Activated naive CD8-positive, alpha-beta T cell treated with anti-CD3 and anti-CD28 coated beads, Interleukin-2, amount 10 ng/mL, durations not matched to agents 7 days and 5 days (primary cell): ENCODE data around the gene SLC6A9. TPM values are rescaled to one million over a fixed set of nuclear protein-coding genes. Genes with fewer than 3 reads are reported as not detected.
A peak's percentile ranks its signal among the peaks of the same experiment; 100 is the strongest.

Experiments
- ATAC-seq: fragments of 150-1000 bp; cut with Tn5 transposase; one replicate; pipeline ENCODE4 v1.10.0; 2021; ENCODE audit warnings: low read depth, moderate library complexity
- POLR2A ChIA-PET: fragments of 350-600 bp; sonication (Branson Sonifier 250); formaldehyde crosslinking; loops from one replicate; lab custom pipeline; 2021; ENCODE audit warnings: antibody characterized with exemption; lab: Charles Lee
- DNase-seq: peaks from one replicate; pipeline ENCODE4 v3.0.0; 2021
- H3K27ac Mint-ChIP-seq: one replicate; pipeline ENCODE4 v1.8.0; 2022; ENCODE audit warnings: mild to moderate bottlenecking, mixed read lengths
- H3K27me3 Mint-ChIP-seq: one replicate; pipeline ENCODE4 v1.8.0; 2022; ENCODE audit warnings: mild to moderate bottlenecking, moderate library complexity, mixed read lengths
- H3K36me3 Mint-ChIP-seq: one replicate; pipeline ENCODE4 v1.8.0; 2021; ENCODE audit warnings: mild to moderate bottlenecking, mixed read lengths
- H3K4me1 Mint-ChIP-seq: one replicate; pipeline ENCODE4 v1.8.0; 2021; ENCODE audit warnings: mixed read lengths
- H3K4me3 Mint-ChIP-seq: one replicate; pipeline ENCODE4 v1.8.0; 2022; ENCODE audit warnings: mild to moderate bottlenecking, moderate library complexity, mixed read lengths
- H3K9me3 Mint-ChIP-seq: one replicate; pipeline ENCODE4 v1.8.0; 2021; ENCODE audit warnings: mixed read lengths
- total RNA-seq, 2 experiments: library from RNA; stranded (reverse); gene quantifications; one replicate each; pipeline ENCODE4 v1.2.3, GENCODE V29; 2021

SLC6A9 gene
- total RNA-seq, 2 experiments from 2014 or later = 1.9 to 3.0 TPM

DNA sequence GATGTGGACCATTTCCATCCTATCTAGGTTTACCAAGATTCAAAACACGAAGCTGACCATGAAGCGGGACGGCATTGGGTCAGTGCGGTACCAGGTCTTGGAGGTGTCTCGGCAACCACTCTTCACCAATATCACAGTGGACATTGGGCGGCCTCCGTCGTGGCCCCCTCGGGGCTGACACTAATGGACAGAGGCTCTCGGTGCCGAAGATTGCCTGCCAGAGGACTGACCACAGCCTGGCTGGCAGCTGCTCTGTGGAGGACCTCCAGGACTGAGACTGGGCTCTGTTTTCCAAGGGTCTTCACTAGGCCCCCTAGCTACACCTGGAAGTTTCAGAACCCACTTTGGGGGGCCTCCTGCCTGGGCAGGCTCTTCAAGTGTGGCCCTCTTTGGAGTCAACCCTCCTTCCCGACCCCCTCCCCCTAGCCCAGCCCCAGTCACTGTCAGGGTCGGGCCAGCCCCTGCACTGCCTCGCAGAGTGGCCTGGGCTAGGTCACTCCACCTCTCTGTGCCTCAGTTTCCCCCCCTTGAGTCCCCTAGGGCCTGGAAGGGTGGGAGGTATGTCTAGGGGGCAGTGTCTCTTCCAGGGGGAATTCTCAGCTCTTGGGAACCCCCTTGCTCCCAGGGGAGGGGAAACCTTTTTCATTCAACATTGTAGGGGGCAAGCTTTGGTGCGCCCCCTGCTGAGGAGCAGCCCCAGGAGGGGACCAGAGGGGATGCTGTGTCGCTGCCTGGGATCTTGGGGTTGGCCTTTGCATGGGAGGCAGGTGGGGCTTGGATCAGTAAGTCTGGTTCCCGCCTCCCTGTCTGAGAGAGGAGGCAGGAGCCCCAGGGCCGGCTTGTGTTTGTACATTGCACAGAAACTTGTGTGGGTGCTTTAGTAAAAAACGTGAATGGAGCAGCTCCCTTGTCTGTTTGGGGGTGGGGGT is 40.7 kb downstream of the SLC6A9 start:
- H3K27me3 Mint-ChIP-seq = no peaks in the 10 kb centered on the region
- peaks cover 13% of the 10 kb centered on the region for H3K4me1 Mint-ChIP-seq
- no peak overlapping the region for H3K27ac Mint-ChIP-seq
- H3K4me3 Mint-ChIP-seq = peak overlapping the region; percentile 91
- H3K36me3 Mint-ChIP-seq = peaks cover 2% of the 10 kb centered on the region
- ATAC-seq (no peak), DNase-seq (no peak)
- POLR2A ChIA-PET = interaction anchor here (0.9 to 3.5 kb wide), 2 partner anchors 15 to 18 kb away, joined by 3 to 13 read pairs; partner anchors contain the start of gene ATP6V0B
- H3K9me3 Mint-ChIP-seq = no peaks in the 10 kb centered on the region

DNA sequence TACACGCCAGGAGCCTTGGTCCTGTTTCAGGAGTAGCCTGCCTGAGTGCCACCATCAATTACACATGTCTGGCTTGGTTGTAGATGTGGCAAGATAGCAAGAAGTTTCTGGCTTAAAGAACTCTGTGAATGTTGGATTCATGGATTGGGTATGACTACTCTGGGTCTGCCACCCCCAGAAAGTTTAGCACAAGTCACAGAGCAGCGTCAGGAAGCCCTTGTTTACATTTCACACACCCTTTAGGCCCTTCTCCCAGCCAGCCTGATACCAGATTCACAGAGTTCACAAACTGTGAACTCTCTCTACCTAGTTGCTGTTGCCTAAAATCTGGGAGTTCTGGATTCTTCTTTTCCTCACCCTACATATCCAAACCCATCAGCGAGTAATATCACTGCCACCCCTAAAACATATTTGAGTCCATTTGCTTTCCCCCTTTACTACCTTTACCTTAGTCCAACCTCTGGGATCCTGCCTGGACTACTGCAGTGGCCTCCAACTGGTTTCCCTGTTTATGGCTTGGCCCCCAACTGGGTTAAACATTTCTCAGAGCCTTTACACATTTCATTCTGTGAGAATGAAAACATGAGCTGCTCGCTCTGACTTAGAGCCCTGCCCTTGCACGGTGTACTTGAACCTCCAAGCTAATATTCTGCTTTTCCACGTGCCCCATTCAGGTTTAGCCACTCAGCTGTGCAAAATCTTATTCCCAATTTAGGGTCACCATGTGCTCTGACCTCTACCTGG is 43.9 kb downstream of the SLC6A9 start:
- Mint-ChIP-seq H3K27ac (no peak overlapping the region), H3K4me1 (peaks cover 6% of the 10 kb centered on the region), H3K27me3 (no peaks in the 10 kb centered on the region), H3K4me3 (no peak overlapping the region), H3K36me3 (peaks cover 4% of the 10 kb centered on the region), H3K9me3 (no peaks in the 10 kb centered on the region)
- POLR2A ChIA-PET = no interaction called here
- ATAC-seq = no peak
- no peak for DNase-seq

DNA sequence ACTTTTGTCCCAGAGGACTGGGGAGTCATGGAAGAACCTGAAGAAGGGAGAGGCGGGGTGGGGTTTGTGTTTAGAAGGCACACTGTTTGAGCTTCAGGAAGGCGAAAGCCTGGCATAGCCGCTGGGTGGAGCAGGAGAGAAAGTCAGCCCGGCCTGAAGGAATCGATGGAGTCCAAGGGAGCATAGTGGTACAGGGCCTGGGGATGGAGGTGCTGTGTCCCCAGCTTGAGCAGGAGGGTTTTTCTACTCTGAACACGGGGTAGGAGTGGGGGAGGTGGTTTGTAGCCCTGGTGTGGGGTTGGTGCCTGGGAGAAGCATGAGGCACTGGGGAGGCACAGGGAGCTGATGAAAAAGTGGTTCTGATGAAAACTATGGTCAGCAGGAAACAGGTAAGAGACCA is 44.5 kb downstream of the SLC6A9 start:
- H3K36me3 Mint-ChIP-seq = peaks cover 4% of the 10 kb centered on the region
- H3K9me3 Mint-ChIP-seq = no peaks in the 10 kb centered on the region
- DNase-seq = no peak
- no peak overlapping the region for H3K4me3 Mint-ChIP-seq
- H3K27ac Mint-ChIP-seq = no peak overlapping the region
- POLR2A ChIA-PET = no interaction called here
- no peaks in the 10 kb centered on the region for H3K27me3 Mint-ChIP-seq
- ATAC-seq = no peak
- H3K4me1 Mint-ChIP-seq = peaks cover 2% of the 10 kb centered on the region

DNA sequence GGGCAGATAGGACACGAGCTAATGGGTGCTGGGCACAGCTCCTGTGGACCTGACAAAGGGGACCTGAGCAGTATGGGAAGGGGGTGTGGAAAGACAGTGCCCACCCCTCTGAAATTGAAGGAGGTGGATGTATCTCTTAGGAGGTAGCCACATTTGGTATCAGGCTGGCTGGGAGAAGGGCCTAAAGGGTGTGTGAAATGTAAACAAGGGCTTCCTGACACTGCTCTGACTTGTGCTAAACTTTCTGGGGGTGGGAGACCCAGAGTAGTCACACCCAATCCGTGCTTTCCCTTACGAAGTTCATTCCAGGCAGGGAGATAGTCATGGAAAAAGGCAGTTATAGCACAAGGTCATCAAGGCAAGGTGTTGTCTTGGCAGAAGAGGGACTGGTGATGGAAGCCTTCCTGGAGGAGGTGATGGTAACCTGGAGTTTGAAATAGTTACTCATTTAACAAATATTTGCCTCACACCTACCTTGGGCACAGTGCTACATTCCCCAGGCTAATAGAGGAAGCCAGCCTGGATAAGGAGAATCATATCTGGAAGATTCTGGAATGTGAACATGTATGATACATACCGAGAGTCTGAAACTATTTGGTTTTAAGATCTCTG is 45.2 kb downstream of the SLC6A9 start:
- ATAC-seq = no peak
- Mint-ChIP-seq H3K27ac (no peak overlapping the region), H3K36me3 (peaks cover 4% of the 10 kb centered on the region), H3K9me3 (no peaks in the 10 kb centered on the region), H3K4me3 (no peak overlapping the region), H3K4me1 (peaks cover 1% of the 10 kb centered on the region), H3K27me3 (no peaks in the 10 kb centered on the region)
- POLR2A ChIA-PET = no interaction called here
- no peak for DNase-seq

DNA sequence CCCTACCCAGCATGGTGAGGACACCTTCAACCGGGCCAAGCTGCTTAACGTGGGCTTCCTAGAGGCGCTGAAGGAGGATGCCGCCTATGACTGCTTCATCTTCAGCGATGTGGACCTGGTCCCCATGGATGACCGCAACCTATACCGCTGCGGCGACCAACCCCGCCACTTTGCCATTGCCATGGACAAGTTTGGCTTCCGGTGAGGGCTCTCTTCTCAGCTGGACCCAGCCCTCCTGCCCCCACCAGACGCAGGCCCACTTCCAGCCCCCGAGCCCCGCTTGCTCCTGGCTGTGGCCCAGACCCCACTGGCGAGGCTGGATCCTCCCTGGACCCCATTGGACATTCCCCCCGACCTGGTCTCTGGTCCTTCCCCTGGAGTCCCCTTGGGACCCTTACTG is 46.4 kb downstream of the SLC6A9 start:
- no peaks in the 10 kb centered on the region for H3K9me3 Mint-ChIP-seq
- POLR2A ChIA-PET = no interaction called here
- DNase-seq = no peak
- no peak for ATAC-seq
- no peak overlapping the region for H3K27ac Mint-ChIP-seq
- H3K27me3 Mint-ChIP-seq = no peaks in the 10 kb centered on the region
- no peak overlapping the region for H3K4me3 Mint-ChIP-seq
- peaks cover 4% of the 10 kb centered on the region for H3K36me3 Mint-ChIP-seq
- H3K4me1 Mint-ChIP-seq = peaks cover 7% of the 10 kb centered on the region

DNA sequence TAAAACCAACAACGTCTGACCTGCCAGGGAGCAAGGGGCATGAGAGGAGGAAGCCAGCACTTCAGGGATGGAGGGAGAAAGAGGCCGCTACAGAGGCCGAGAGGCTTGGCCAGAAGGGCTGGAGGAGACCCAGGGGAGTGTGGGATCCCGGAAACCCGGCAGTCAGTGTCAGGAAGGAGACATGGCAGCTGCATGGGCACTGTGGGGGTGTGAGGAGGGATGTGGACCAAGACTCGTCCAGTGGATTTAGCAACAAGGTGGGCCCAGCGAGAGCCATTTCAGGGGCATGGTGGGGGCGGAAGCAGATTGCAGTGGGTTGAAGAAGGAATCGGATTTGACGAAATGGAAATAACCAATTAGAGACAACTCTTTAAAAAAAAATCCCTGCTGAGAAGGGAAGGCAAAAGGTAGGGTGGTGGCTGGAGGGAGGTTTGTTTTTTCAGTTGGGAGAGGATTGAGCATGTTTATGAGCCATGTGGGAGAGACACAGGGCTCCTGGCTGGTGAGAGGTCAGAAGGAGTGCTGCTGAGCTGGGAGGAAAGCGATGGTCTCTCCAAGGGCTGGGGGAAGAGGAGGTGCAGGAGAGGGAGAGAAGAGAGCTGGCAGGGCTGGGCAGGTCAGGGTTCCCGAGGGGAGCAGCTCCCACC is 47.9 kb downstream of the SLC6A9 start:
- Mint-ChIP-seq H3K9me3 (no peaks in the 10 kb centered on the region), H3K4me3 (no peak overlapping the region), H3K4me1 (peaks cover 11% of the 10 kb centered on the region), H3K36me3 (peaks cover 7% of the 10 kb centered on the region), H3K27ac (peak overlapping the region; percentile 26), H3K27me3 (no peaks in the 10 kb centered on the region)
- POLR2A ChIA-PET = no interaction called here
- no peak for ATAC-seq
- no peak for DNase-seq

DNA sequence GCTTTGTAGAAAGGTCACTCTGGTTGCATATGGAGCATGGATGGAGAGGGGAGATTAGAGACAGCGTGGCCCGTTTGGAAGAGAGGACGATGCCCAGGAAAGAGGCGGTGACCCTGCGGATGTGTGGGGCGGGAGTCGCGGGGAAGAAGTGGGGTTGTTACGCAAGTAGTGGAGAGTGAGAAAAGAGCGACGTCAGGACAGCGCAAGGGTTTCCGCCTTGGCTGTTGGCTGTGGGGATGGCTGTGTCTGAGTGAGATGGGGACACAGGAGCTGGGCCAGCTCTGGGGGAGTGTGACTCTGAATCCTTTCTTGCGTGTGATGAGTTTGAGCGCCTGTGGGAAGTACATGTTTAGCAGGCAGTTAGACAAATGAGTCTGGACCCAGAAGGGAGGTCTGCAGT is 48.5 kb downstream of the SLC6A9 start:
- Mint-ChIP-seq H3K36me3 (peaks cover 8% of the 10 kb centered on the region), H3K27ac (no peak overlapping the region), H3K9me3 (no peaks in the 10 kb centered on the region), H3K27me3 (no peaks in the 10 kb centered on the region), H3K4me1 (peaks cover 16% of the 10 kb centered on the region), H3K4me3 (no peak overlapping the region)
- ATAC-seq = no peak
- POLR2A ChIA-PET = no interaction called here
- no peak for DNase-seq

DNA sequence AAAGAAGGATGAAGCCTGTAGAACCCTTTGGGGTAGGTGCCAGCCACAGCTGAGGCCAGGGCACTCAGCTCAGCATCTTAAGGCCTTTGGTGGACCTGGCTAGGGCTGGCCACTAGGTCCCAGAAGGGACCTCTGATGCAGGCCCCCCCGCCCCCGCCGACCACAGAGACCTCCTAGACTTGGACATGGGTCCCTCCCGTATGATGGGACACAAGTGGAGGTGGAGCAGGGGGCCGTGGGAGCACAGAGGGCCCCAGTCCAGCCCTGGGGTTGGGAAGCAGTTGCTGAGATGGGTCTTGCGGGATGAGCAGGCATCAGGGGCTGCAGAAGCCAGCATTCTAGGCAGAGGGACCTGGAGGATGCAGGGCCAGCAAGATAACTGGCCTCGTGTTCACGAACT is 49.0 kb downstream of the SLC6A9 start:
- H3K4me3 Mint-ChIP-seq = no peak overlapping the region
- no peaks in the 10 kb centered on the region for H3K9me3 Mint-ChIP-seq
- POLR2A ChIA-PET = no interaction called here
- H3K27ac Mint-ChIP-seq = no peak overlapping the region
- peaks cover 12% of the 10 kb centered on the region for H3K36me3 Mint-ChIP-seq
- no peaks in the 10 kb centered on the region for H3K27me3 Mint-ChIP-seq
- ATAC-seq = no peak
- H3K4me1 Mint-ChIP-seq = peaks cover 21% of the 10 kb centered on the region
- DNase-seq = no peak

DNA sequence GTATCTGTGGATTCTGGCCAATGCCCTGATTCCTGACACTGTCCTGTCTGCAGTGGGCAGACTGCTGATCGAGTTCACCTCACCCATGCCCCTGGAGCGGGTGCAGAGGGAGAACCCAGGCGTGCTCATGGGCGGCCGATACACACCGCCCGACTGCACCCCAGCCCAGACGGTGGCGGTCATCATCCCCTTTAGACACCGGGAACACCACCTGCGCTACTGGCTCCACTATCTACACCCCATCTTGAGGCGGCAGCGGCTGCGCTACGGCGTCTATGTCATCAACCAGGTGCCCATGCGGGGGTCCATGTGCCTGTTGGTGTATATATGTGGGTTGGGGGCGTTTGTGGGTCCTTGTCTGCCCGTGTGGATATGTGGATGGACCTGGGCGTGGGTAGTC is 49.6 kb downstream of the SLC6A9 start:
- no peak for DNase-seq
- POLR2A ChIA-PET = no interaction called here
- Mint-ChIP-seq H3K9me3 (no peaks in the 10 kb centered on the region), H3K4me3 (no peak overlapping the region), H3K27me3 (no peaks in the 10 kb centered on the region), H3K36me3 (peaks cover 17% of the 10 kb centered on the region), H3K27ac (no peak overlapping the region), H3K4me1 (peaks cover 25% of the 10 kb centered on the region)
- ATAC-seq = no peak

DNA sequence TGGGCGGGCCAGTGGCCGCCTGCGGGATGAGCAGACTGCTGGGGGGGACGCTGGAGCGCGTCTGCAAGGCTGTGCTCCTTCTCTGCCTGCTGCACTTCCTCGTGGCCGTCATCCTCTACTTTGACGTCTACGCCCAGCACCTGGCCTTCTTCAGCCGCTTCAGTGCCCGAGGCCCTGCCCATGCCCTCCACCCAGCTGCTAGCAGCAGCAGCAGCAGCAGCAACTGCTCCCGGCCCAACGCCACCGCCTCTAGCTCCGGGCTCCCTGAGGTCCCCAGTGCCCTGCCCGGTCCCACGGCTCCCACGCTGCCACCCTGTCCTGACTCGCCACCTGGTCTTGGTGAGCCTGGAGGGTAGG is 50.1 kb downstream of the SLC6A9 start:
- no peak for ATAC-seq
- Mint-ChIP-seq H3K4me1 (peaks cover 30% of the 10 kb centered on the region), H3K27me3 (no peaks in the 10 kb centered on the region), H3K9me3 (no peaks in the 10 kb centered on the region), H3K4me3 (no peak overlapping the region), H3K36me3 (peaks cover 20% of the 10 kb centered on the region), H3K27ac (no peak overlapping the region)
- no peak for DNase-seq
- POLR2A ChIA-PET = no interaction called here

DNA sequence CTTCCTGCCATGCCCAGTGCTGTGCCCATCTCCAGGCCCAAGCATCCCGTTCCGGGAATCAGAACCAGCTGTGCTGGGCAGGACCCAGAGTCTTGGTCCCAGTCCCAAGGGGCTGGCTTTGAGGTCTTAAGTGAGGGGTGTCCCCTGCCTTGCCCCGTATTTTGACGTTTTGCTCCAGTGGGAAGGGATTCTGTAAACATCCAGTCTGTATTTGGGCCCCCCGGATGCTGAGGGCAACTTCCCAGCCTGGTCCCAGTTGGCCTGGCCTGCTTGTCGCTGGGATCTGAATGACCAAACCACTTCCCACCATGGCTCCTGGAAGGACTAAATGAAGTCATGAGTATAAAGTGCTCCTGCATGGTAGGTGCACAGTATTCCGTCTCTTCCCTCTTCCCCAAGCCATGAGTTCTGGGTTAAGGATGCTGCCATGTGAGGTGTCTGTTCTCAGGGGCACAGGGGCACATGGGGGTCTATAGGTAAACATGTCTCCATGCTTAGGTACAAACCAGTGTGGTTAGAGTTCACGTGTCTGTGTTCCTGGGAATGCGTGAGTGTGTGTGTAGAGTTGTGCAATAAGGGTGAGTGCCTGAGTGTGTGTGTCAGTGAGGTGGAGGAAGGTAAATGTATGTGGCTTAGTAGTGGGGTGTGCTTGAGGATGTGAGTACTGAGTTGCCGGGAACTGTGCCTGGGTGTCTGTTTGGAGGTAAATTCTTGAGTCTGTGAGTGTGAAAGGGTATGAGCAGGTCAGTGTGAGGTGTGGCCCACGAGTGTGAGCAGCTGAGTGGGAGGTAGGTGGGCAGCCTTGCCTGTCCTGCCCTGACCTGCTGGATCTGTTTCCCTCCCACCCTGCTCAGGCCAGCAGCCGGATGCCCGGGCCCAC is 50.8 kb downstream of the SLC6A9 start:
- Mint-ChIP-seq H3K27ac (no peak overlapping the region), H3K36me3 (peaks cover 18% of the 10 kb centered on the region), H3K27me3 (no peaks in the 10 kb centered on the region), H3K4me1 (peaks cover 35% of the 10 kb centered on the region), H3K4me3 (peak overlapping the region; percentile 89), H3K9me3 (no peaks in the 10 kb centered on the region)
- POLR2A ChIA-PET = interaction anchor here (0.8 kb wide), 1 partner anchor 9 kb away, joined by 3 read pairs; no protein-coding TSS in a partner anchor
- DNase-seq (no peak), ATAC-seq (no peak)

DNA sequence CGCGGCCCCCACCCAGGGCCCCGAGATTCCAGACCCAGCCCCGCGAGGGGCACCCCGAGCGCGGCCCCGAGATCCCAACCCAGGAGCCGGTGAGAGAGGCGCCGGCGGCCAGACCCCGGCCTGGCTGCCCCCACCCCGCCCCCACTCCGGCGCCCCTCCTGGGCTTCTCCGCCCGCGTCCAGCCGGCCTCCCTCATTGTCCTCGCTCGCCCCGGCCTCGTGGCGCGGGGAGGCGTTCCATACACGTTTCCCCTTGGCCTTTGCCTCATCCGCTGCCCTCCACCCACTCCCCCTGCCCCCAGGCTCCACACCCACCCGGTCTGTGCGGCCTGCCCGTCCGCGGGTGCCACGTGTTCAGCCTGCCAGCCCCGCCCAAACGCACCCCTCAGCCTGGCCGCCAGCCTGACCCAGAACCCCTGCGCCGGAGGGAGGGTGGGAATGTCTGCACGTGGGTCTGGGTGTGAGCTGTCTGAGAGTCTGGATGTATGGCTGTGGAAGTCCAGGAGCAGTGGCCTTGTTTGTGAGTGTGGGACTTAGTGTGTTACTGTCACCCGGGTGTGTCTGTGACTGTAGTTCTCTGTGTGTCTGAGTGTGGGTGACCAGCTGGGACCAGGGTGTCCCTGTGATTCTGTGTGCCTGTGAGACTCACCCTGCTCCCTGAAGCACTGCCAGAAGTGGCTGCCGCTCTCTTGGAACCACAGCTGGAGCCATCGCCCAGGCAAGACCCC is 51.6 kb downstream of the SLC6A9 start:
- Mint-ChIP-seq H3K4me1 (peaks cover 35% of the 10 kb centered on the region), H3K36me3 (peaks cover 16% of the 10 kb centered on the region), H3K27ac (peak overlapping the region; percentile 72), H3K9me3 (no peaks in the 10 kb centered on the region), H3K27me3 (no peaks in the 10 kb centered on the region), H3K4me3 (peak overlapping the region; percentile 89)
- POLR2A ChIA-PET = interaction anchor here (0.8 kb wide), 1 partner anchor 10 kb away, joined by 3 read pairs; no protein-coding TSS in a partner anchor
- ATAC-seq (peak; percentile 11), DNase-seq (peak; percentile 56)
